Right cardiac atrium (tissue), 5 donors: ENCODE measurements around the gene RIOK3. TPM values are rescaled to one million over a fixed set of nuclear protein-coding genes. Genes with fewer than 3 reads are reported as not detected.
"Not testable (repeated sequence)": the region's sequence is repeated elsewhere in the genome, so short reads cannot be mapped to it uniquely, and the experiment has no call there.

ENCODE experiments used
- ATAC-seq, 2 donors: fragments of 200-7000 bp; cut with Tn5 transposase; one replicate each; pipeline versions ENCODE4 v1.8.0 to v1.9.1; 2020; ENCODE audit warnings: moderate library complexity in 2 of 2, mild to moderate bottlenecking in 1 of 2
- DNase-seq, 3 donors: peaks; one replicate each; pipeline ENCODE4 v3.0.0-alpha.2; 2020
- H3K27ac ChIP-seq: one replicate; pipeline ENCODE4 v1.5.1; 2013; ENCODE audit warnings: mild to moderate bottlenecking, low read length, control low read depth, moderate library complexity
- H3K27me3 ChIP-seq: one replicate; pipeline ENCODE4 v1.6.1; 2013; ENCODE audit not compliant: control insufficient read depth, insufficient read depth
- H3K4me1 ChIP-seq: one replicate; pipeline ENCODE4 v1.6.1; 2013; ENCODE audit warnings: low read length; ENCODE audit not compliant: control insufficient read depth, insufficient read depth
- H3K4me3 ChIP-seq: one replicate; pipeline ENCODE4 v1.5.1; 2013; ENCODE audit warnings: low read length, control low read depth
- H3K9me3 ChIP-seq: one replicate; pipeline ENCODE4 v1.6.1; 2013; ENCODE audit warnings: low read length; ENCODE audit not compliant: control insufficient read depth
- WGBS: extraction: QIAGEN DNeasy Blood & Tissue Kit; methylation state at CpG from one replicate; pipeline ENCODE4 v1.1.7; 2013; 5-methylcytosine and 5-hydroxymethylcytosine counted together
- intact Hi-C, 4 donors: fragments of 100-400 bp; cut with DNase I; formaldehyde crosslinking; loops; one replicate each; pipeline versions ENCODE4 v1.11.0 to v1.14.0; 2022 to 2023
- polyA plus RNA-seq: library from polyadenylated mRNA; stranded (reverse); fragments of 200-250 nt; gene quantifications from one replicate; pipeline ENCODE4 v1.2.3, GENCODE V29; 2013
- total RNA-seq, 4 donors: library from RNA; stranded (reverse); fragmentation: NEBNext Ultra II Directional; extraction: Animal tissue kit (Norgen Biotek cat#: 25700); gene quantifications; one replicate each; pipeline ENCODE4 v1.2.1, GENCODE V29; 2021
- donor health status: healthy with polysubstance abuse.
- donor health status: DM: no; HTN: yes; CAD: no.
- donor health status: DM: no; HTN: no; CAD: no.
- donor health status: DM: no; HTN: yes; CAD: no; lungs with severe emphysema.
- donor health status: DM: yes; HTN: yes; CAD: no.

RIOK3 gene
- total and polyA plus RNA-seq, 5 donors: 31.3 to 52.3 (median 50.3) TPM

DNA sequence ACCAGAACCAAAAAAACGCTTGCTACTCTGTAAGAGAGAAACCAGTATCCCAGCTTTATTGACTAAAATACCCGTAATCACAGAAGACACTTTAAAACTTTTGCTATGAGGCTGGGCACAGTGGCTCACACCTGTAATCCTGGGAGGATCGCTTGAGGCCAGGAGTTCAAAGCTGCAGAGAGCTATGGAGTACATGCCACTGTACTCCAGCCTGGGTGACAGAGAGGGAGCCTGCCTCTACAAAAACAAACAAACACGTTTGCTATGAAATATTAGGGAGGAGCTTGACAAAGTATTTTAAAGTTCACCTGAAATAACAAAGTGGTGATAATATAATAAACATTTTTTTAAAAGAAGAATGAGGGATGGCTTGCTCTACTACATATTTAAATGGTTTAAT lies 28.5 kb upstream of the RIOK3 start:
- WGBS: 88% methylated on average over 4 of the region's 4 CpGs
- DNase-seq (no peak), ATAC-seq (no peak)
- H3K27me3 ChIP-seq: no peaks in the 10 kb centered on the region
- intact Hi-C loops: no loop called here
- no peaks in the 10 kb centered on the region for H3K4me1 ChIP-seq
- H3K9me3 ChIP-seq: no peaks in the 10 kb centered on the region
- H3K27ac ChIP-seq: no peak overlapping the region
- no peak overlapping the region for H3K4me3 ChIP-seq

DNA sequence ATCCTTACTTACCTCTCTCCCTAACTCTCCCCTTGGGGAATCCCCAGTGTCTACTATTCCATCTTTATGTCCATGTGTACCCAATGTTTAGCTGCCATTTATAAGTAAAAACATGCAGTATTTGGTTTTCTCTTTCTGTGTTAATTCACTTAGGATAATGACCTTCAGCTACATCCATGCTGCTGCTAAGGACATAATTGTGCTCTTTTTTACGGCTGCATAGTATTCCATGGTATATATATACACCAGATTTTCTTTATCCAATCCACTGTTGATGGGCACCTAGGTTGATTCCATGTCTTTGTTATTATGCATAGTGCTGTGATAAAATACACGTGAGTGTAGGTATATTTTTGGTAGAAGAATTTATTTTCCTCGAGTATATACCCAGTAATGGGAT lies 24.3 kb upstream of the RIOK3 start:
- Histone ChIP-seq H3K4me3 (no peak overlapping the region), H3K9me3 (no peaks in the 10 kb centered on the region), H3K27me3 (no peaks in the 10 kb centered on the region), H3K27ac (no peak overlapping the region), H3K4me1 (no peaks in the 10 kb centered on the region)
- WGBS: 81% methylated on average over 3 of the region's 3 CpGs
- DNase-seq: no peak
- intact Hi-C loops: no loop called here
- ATAC-seq: no peak

- H3K4me3 ChIP-seq, H3K4me1 ChIP-seq, H3K9me3 ChIP-seq, DNase-seq, H3K27ac ChIP-seq, intact Hi-C loops, H3K27me3 ChIP-seq, ATAC-seq: not testable (repeated sequence)
- 57% methylated on average over 3 of the region's 3 CpGs for WGBS
These were observed 23.5 kb upstream of the RIOK3 start for GRCh38 chr18:23429538-23429937.

- no peaks in the 10 kb centered on the region for H3K27me3 ChIP-seq
- H3K4me3 ChIP-seq: no peak overlapping the region
- DNase-seq (peak; percentile 58 to 69 (median 62)), ATAC-seq (peak; percentile 60 to 89)
- WGBS: 45% methylated on average over 2 of the region's 2 CpGs
- H3K4me1 ChIP-seq: no peaks in the 10 kb centered on the region
- no peak overlapping the region for H3K27ac ChIP-seq
- intact Hi-C loops: no loop called here
- no peaks in the 10 kb centered on the region for H3K9me3 ChIP-seq
These were observed 19.7 kb upstream of the RIOK3 start for GRCh38 chr18:23433360-23433759.

- DNase-seq: peak; percentile 90 to 95 (median 95)
- intact Hi-C loops: no loop called here
- WGBS: under 1% methylated on average over 42 of the region's 42 CpGs
- H3K4me3 ChIP-seq: peak overlapping the region; percentile 53
- H3K4me1 ChIP-seq: no peaks in the 10 kb centered on the region
- no peaks in the 10 kb centered on the region for H3K9me3 ChIP-seq
- no peak overlapping the region for H3K27ac ChIP-seq
- peak; percentile 95 to 98 for ATAC-seq
- H3K27me3 ChIP-seq: no peaks in the 10 kb centered on the region
These were observed 15.6 kb upstream of the RIOK3 start for GRCh38 chr18:23437357-23438045.

DNA sequence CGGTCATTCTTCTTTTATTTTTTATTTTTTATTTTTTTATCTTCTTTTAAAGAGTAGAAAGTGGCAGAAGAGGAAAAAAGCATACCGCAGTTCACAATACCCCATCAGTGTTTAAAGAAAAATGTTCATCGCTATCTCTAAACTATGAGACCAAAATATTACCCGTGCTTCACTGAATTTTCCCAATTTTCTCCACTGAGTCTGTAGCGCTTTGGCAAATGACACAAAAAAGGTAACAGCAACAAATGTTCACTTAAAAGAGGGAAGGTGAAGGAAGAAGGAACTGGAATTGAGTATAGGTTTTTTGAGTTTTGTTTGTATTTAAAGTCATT lies 15.1 kb upstream of the RIOK3 start:
- H3K9me3 ChIP-seq: no peaks in the 10 kb centered on the region
- H3K27ac ChIP-seq: no peak overlapping the region
- intact Hi-C loops: no loop called here
- 36% methylated on average over 5 of the region's 5 CpGs for WGBS
- no peak for ATAC-seq
- no peaks in the 10 kb centered on the region for H3K4me1 ChIP-seq
- DNase-seq: no peak
- no peaks in the 10 kb centered on the region for H3K27me3 ChIP-seq
- H3K4me3 ChIP-seq: peak overlapping the region; percentile 53

GRCh38 chr18:23438608-23439366 lies 14.3 kb upstream of the RIOK3 start:
- Histone ChIP-seq H3K4me1 (no peaks in the 10 kb centered on the region), H3K9me3 (no peaks in the 10 kb centered on the region), H3K4me3 (no peak overlapping the region), H3K27me3 (no peaks in the 10 kb centered on the region), H3K27ac (no peak overlapping the region)
- ATAC-seq: no peak
- intact Hi-C loops: no loop called here
- 83% methylated on average over 11 of the region's 11 CpGs for whole genome bisulfite sequencing
- DNase-seq: no peak

- WGBS: 91% methylated on average over 4 of the region's 4 CpGs
These were observed 13.0 kb upstream of the RIOK3 start for GRCh38 chr18:23440131-23440530.

GRCh38 chr18:23442958-23443357 lies 10.1 kb upstream of the RIOK3 start:
- DNase-seq (no peak), ATAC-seq (no peak)
- Histone ChIP-seq H3K4me1 (no peaks in the 10 kb centered on the region), H3K27ac (no peak overlapping the region), H3K4me3 (no peak overlapping the region), H3K27me3 (no peaks in the 10 kb centered on the region), H3K9me3 (no peaks in the 10 kb centered on the region)
- WGBS: 86% methylated on average over 3 of the region's 3 CpGs
- intact Hi-C loops: no loop called here

More at GRCh38 chr18:23440131-23440530, 13.0 kb upstream of the RIOK3 start:
- intact Hi-C loops: no loop called here
- Histone ChIP-seq H3K4me1 (no peaks in the 10 kb centered on the region), H3K4me3 (no peak overlapping the region), H3K27me3 (no peaks in the 10 kb centered on the region), H3K27ac (no peak overlapping the region), H3K9me3 (no peaks in the 10 kb centered on the region)
- DNase-seq (no peak), ATAC-seq (no peak)

- Histone ChIP-seq H3K27me3 (no peaks in the 10 kb centered on the region), H3K27ac (no peak overlapping the region), H3K4me3 (no peak overlapping the region), H3K4me1 (no peaks in the 10 kb centered on the region), H3K9me3 (no peaks in the 10 kb centered on the region)
- intact Hi-C loops: no loop called here
- ATAC-seq (no peak), DNase-seq (no peak)
- 94% methylated on average over 1 of the region's 1 CpG for WGBS
These were observed 4.8 kb upstream of the RIOK3 start for GRCh38 chr18:23448291-23448690.

DNA sequence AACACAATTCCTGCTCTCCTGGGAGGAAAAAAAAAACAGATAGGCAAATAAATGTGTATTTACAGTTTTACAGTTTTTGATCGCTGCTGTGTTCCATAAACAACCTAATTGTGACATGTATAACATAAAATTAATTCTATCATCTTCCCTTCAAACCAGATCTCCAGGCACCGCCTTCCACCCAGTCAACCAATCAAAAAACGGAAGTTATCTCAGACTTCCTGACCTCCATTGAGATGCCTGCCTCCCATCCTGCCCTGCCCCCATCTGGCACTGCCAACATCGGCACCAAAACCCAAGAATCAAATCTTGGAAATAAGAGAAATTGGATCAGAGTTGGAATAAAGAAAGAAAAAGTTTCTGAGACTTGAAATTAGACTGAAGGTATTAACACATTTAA lies 3.1 kb upstream of the RIOK3 start:
- intact Hi-C loops: no loop called here
- H3K27ac ChIP-seq: no peak overlapping the region
- no peaks in the 10 kb centered on the region for H3K27me3 ChIP-seq
- H3K9me3 ChIP-seq: no peaks in the 10 kb centered on the region
- ATAC-seq (no peak), DNase-seq (no peak)
- H3K4me1 ChIP-seq: no peaks in the 10 kb centered on the region
- 72% methylated on average over 4 of the region's 4 CpGs for WGBS
- H3K4me3 ChIP-seq: no peak overlapping the region
